SHP77 (cell line): ENCODE measurements around the gene HSP90B1.

Source experiments
- DNase-seq, 2 experiments: peaks; one replicate each; lab custom pipeline; 2025; lab: John Stamatoyannopoulos, UW

The HSP90B1 gene

DNA sequence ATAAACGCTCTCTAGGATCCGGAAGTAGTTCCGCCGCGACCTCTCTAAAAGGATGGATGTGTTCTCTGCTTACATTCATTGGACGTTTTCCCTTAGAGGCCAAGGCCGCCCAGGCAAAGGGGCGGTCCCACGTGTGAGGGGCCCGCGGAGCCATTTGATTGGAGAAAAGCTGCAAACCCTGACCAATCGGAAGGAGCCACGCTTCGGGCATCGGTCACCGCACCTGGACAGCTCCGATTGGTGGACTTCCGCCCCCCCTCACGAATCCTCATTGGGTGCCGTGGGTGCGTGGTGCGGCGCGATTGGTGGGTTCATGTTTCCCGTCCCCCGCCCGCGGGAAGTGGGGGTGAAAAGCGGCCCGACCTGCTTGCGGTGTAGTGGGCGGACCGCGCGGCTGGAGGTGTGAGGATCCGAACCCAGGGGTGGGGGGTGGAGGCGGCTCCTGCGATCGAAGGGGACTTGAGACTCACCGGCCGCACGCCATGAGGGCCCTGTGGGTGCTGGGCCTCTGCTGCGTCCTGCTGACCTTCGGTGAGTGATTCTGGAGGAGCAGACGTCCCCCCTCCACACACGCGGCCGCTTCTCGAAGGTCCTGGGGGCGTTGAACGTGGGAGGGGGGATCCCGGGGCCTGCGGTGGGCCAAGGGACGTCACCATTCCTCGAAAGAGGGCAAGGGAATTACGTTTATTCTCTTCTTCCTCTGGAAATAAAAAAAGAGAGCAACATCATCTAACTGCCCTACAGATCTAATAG is at the start of gene HSP90B1:
HSP90B1 (plus strand) TSS at position 377 of the 753 bp plus-strand sequence; CDS start at position 483, 106 bp downstream.
- DNase-seq, result peak; percentile 99 to 100

- no peak for DNase-seq
Observed at GRCh38 chr12:103881261-103881660, 48.9 kb upstream of the HSP90B1 start.

GRCh38 chr12:103882861-103883596 is 47.2 kb upstream of the HSP90B1 start:
- no peak for DNase-seq

DNA sequence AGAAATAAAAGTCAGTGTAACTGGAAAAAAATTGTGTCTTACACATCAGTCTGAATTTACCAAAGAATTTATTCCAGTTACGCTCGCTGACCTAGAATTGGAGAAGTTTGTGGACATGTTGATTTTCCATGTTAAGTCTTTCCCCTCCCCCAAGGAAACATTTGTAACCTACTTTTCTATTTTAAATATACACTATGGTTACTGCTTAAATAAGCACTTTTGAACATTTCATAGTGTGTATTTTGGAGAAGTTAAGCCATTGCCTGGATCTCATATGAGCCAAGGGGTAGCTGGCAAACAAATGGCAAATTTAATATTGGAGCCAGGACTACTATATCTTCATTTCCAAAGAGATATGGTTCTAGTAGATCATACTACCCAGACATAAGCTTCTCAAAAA is 46.3 kb upstream of the HSP90B1 start:
- no peak for DNase-seq

GRCh38 chr12:103884316-103884715 is 45.9 kb upstream of the HSP90B1 start:
- DNase-seq, result peak in 1 of 2 experiments; percentile 26

DNA sequence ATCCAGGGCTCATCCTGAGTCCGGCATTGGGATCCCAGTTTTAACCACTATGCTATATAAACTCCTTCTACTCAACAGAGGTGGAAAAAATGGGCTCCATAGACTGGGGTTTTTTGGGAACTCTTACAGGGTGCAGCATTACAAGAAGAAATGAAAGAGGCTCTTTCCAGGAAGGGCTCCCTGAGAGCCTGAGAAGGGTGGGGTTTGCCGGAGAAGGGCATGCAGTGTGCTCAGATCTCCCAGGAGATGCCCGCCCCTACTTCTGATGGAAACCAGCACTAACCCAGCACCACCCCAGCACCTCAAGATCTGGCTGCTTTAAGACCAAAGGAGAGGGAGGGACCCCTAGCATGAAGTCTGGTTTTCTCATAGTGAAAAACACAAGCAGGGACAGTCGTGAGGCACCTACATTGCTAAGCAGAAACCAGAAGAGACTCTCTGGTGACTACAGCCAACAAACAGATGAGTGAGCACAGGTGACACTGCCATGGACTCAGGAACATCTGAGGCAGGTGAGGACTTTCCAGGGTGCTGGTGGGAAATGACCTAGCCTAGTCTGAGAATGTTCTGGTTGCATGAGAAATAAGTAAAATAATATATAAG is 43.9 kb upstream of the HSP90B1 start:
- DNase-seq, result no peak

- no peak for DNase-seq
Observed at GRCh38 chr12:103887738-103888137, 42.5 kb upstream of the HSP90B1 start.

GRCh38 chr12:103897316-103897715 is 32.9 kb upstream of the HSP90B1 start:
- no peak for DNase-seq

- no peak for DNase-seq
Observed at GRCh38 chr12:103901518-103902173, 28.6 kb upstream of the HSP90B1 start.

DNA sequence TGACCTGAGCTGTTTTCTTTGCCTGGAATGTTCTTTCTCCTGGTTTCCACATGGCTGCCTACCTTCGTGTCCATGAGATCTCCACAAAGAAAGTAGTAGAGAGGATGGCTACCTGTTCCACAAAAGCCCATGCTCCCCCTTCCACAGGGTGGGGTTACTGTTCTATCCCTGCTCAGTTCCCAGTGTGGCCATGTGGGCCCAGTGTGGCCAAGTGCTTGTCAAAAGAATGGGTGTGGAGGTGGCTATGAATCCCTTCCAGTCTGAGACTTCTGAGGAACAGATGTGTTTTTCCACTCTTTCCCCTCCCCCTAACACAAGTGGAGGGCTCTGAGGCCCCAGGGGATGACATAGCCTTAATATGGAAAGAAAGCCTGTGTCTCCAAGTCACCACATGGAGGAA is 26.2 kb upstream of the HSP90B1 start:
- no peak for DNase-seq

DNA sequence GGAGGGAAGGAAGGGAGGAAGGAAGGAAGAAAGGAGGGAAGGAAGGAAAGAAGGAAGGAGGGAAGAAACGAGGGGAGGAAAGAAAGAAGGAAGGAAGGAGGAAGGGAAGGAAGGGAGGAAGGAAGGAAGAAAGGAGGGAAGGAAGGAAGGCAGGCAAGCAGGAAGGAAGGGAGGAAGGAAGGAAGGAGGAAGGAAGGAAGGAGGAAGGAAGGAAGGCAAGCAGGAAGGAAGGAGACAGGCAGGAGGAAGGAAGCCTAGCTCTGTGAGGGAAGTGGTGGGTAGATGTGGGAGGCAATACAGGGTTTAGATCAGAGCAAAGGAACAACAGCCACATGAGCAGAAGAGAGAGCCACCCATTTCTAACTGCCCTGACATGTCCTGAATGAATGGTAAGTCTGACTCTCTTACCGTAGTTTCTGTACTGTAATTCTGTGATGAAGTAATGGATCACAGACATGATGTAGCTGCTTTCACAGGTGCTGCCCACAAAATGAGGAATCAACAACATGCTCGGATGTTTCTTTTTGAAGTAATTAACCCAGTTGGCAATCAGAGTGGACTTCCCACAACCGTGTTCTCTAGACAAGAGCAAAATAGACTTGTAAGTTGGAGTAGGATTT is 24.4 kb upstream of the HSP90B1 start:
- DNase-seq, result no peak

- no peak for DNase-seq
Observed at GRCh38 chr12:103908246-103908541, 22.0 kb upstream of the HSP90B1 start.

GRCh38 chr12:103908877-103909276 is 21.3 kb upstream of the HSP90B1 start:
- DNase-seq, result no peak

GRCh38 chr12:103909811-103910210 is 20.4 kb upstream of the HSP90B1 start:
- DNase-seq, result no peak

- DNase-seq, result no peak
Observed at GRCh38 chr12:103912069-103912468, 18.1 kb upstream of the HSP90B1 start.

DNA sequence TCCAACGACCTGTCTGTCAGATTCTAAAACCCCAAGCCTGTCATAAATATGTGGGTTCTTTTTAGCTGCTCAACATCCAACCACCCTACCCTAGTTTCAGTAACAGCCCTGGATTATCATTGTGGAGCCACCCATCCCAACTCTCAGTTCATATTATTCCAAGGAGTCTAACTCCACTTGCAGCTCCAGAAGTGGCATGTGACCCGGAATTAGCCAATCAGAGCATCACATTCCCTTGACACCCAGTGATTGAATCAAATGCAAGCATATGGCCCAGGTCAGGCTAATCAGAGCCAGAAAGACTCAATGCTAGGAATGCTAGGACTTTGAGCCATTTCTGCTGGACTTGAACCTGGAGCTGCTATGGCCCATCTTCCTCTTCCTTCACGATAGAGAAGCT is 17.1 kb upstream of the HSP90B1 start:
- DNase-seq, result no peak

DNA sequence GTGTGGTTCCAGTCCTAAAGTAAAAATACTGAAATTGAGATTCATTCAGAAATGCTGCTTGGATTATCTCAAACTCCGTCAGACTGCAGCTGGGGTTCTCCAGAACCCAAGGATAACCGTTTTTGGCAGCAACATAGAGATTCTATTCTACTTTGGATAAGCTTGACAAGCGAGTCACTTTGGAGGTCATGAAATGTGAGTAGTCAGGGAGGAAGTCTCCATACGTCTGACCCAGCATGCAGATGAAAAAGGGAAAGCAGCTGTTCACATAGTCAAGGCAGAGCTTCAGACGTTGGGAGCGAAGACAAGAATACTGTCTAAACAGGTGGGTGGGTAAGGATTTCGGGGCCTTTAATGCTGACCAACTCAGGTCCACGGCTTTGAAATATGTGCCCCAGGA is 14.9 kb upstream of the HSP90B1 start:
- DNase-seq, result peak; percentile 8 to 34

DNA sequence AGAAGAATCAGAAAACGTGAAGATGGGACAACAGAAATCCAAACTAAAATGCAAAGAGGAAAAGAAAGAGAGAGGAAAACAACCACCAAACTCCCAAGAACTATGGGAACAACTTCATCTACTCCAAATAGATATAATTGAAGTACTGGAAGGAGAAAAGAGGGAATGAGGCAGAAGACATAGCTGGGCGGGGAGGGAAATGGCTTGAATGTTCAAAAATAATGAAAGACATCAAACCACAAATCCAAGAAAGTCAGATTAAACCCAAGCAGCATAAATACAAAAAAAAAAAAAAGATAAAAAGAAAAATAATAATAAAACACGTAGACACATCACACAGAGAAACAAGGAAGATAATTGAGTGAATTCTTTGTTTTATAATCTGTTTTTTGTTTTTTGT is 12.3 kb upstream of the HSP90B1 start:
- no peak for DNase-seq

DNA sequence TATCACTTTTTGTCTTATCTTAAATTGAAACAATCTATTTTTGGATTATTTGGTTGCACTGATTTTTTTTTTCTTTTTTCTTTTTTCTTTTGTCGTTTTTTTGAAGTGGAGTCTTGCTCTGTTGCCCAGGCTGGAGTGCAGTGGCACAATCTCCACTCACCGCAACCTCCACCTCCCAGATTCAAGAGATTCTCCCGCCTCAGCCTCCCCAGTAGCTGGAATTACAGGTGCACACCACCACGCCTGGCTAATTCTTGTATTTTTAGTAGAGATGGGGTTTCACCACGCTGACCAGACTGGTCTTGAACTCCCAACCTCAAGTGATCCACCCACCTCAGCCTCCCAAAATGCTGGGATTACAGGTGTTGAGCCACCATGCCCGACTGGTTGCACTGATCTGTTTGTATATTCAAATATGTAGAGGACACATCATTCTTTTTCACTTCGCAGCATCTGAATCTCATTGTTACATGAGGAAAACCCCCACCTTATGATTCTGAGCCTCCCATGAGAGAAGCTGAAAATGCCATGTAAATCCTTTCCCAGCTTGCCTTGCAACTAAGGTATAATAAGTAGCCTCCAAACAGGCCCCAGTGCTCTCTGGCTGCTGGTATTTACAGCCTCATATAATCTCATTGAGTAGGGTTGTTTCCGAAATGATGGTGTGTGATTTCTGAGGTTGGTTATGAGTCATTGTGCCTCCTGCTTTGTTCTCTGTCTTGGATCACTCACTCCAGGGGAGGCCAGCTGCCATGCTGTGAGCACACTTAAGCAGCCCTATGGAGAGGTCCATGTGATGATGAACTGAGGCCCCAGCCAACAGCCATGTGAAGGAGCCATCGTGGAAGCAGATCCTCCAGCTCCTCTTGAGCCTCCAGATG is 5.2 kb upstream of the HSP90B1 start:
- DNase-seq, result peak; percentile 59 to 65

GRCh38 chr12:103928682-103929045 is 1.5 kb upstream of the HSP90B1 start:
- DNase-seq, result no peak

DNA sequence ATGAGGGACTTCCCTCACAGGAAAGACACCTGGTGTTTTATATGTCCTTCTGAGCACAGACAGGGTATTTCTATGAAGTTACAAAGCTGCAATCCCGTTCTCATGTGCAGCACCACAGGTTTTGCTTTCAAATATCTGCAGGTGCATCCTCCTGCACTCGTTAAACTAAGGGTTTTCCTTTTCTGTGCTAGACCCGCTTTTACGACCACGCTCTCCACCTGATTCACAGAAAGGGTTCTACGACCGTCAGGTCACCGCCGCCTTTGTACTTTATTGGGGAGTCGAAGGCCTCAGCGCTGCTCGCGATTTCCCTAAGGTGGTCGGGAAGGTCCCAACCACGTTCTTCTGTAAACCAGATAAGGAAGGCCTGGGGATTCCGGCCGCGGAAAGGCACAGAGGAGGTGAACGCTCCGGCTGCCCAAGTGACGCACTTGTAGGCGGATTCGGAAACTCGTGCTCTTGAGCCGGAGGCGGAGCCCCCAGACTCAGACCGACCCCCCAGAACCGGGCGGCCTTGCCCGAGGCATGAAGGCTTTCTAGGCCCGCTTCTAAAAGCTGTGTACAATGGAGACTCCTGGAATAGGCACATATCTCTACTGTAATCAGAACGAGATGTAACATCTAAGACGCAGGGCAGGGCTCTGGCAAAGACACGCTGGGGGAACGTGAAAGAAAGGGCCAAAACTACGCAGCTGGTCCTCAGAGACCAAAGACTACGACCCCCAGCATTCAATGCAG is 995 bp upstream of the HSP90B1 start:
- DNase-seq, result peak; percentile 80 to 86
